Measurements from ENCODE around the gene PLD2.
A peak's percentile ranks its signal among the peaks of the same experiment; 100 is the strongest.
"Not testable (repeated sequence)": the region's sequence is repeated elsewhere in the genome, so short reads cannot be mapped to it uniquely, and the experiment has no call there.

Gene PLD2

DNA sequence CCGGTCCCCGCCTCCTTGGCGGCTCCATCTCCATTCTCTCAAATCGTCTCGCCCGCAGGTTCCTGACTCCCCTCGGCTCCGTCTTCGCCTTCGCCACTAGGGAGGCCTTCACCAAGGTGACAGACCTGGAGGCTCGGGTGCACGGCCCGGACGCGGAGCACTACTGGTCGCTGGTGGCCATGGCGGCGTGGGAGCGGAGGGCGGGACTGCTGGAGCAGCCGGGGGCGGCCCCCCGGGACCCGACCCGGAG lies 17.3 kb upstream of the PLD2 start:
- DNase-seq (ENCODE audit: low read depth in 2 of 3, low spot score in 1 of 3), result no peak

DNA sequence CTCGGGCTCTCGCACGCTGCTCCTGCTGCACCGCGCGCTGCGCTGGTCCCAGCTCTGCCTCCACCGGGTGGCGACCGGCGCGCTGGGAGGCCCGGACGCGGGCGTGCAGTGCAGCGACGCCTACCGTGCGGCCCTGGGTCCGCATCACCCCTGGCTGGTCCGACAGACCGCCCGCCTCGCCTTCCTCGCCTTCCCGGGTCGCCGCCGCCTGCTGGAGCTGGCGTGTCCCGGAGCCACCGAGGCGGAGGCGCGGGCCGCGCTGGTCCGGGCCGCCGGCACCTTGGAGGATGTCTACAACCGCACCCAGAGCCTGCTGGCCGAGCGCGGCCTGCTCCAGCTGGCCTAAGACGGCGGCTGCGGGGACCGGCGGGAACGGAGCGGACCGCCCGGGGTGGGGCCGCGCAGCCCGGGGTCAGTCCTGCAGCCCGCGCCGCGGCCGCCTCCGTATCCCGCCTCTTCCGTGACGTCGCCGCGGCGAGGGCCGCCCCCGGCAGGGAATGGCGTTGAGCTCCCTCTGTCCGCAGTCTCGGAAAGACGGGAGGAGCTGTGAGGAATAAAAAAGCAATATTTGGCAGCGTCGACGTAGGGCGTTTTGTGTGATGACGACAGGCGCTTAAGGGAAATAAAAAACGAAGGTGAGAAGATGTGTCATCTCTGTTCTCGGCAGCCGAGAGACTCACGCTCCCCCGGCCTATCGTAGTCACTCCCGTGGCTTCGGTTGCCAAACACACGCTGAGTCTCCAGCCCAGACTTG lies 16.8 kb upstream of the PLD2 start:
- DNase-seq (ENCODE audit: low read depth in 2 of 3, low spot score in 1 of 3), result peak; percentile 59 to 80 (median 73)

DNA sequence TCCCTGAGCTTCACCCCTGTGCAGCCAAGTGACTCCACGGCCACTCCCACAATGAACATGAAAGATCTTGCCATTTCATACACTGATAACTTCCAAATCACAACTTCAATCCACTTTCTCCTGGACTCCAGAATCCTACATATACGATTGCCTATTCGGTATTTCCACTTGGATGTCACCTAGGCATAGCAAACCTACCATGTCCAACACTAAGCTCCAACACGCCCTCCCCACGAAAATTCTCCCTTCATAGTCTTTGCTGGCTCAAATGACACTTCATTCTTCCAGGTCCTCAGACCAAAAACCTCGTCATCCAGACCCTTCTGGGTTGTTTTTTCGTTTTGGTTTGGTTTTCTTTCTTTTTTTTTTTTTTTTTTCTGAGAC lies 16.3 kb upstream of the PLD2 start:
- DNase-seq (ENCODE audit: low read depth in 2 of 3, low spot score in 1 of 3), result no peak

DNA sequence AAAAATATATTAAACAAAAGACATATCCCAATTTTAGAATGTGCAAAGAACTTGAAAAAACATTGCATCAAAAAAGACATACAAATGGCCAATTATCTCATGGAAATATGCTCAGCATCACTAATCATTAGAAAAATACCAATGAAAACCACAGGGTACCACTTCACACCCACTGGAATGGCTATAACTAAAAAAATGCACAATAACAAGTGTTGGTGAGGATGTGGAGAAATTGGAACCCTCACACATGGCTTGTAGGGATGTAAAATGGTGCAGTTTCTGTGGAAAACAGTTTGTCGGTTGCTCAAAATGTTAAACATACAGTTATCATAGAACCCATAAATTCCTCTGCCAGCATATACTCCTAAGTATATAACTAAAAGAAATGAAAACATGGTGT lies 11.8 kb upstream of the PLD2 start:
- no peak for DNase-seq (ENCODE audit: low read depth in 2 of 3, low spot score in 1 of 3)

DNA sequence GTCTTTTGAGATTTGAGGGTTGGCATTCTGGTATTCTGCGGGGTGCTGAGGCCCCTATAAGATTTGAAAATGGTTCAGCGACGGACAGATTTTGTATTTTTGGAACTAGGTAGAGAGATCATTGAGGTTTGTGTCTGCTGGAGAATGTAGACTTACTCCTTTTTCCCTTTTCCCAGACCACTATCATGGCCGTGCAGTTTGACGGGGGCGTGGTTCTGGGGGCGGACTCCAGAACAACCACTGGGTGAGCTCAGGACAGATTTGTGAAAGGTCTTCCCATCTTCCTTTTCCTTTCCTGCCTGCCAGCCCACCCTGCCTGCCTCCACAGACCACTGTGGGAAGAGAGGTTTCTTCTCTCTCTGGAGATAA lies 10.4 kb upstream of the PLD2 start:
- DNase-seq (ENCODE audit: low read depth in 2 of 3, low spot score in 1 of 3), result peak in 1 of 3 donors; percentile 44

DNA sequence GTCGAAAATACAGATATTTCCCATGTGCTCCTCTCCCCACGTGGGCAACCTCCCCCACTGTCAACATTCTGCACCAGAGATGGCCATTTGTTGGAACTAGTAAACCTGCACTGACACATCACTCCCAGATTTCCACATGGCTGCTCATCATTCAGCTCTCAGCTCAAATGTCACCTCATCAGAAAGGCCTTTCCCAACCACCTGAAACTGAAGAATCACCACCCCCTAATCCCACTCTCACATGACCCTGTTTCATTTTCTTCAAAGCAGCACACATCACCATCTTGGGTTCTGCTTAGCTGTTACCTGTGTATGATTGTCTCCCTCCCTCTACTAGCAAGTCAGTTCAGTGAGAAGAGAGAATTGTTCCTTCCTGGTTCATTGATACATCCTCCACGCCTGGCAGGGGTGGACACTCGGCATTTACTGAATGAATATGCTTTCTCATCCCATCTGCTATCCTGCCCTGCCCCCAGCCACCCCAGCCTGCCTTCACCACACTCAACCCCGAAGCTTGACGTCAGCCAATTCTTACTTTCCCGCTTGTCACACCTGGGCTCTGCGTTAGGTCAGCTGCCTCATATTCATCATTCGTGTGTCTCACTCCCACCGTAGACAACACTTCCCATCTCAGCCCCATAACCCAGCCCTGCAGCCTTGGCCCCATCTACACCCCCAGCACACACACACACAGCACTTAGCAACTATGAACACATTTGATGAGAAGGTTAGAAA lies 6.3 kb upstream of the PLD2 start:
- DNase-seq (ENCODE audit: low read depth in 2 of 3, low spot score in 1 of 3), result no peak

DNA sequence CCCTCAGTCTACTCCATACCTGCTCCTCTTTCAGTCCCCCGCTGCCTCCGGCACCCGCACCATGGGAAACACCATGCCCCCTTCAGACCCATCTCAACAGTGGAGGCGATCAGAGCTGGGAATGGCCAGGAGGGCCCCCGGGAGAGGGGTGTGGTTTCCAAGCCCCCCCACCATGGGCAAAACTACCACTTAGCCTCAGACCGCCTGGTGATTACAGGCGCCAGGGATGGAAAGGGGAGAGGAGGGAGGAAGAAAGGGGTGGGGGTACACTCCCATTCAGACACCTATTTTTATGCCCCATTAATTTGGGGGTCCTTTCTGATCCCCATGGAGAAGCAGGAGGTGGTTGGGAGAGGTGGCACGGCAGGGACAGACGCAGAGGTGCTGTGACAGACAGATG lies 4.7 kb upstream of the PLD2 start, which contains the start of gene C17orf114:
C17orf114 (minus strand) TSS at position 101 of the 400 bp plus-strand sequence.
- DNase-seq (ENCODE audit: low read depth in 2 of 3, low spot score in 1 of 3), result no peak

DNA sequence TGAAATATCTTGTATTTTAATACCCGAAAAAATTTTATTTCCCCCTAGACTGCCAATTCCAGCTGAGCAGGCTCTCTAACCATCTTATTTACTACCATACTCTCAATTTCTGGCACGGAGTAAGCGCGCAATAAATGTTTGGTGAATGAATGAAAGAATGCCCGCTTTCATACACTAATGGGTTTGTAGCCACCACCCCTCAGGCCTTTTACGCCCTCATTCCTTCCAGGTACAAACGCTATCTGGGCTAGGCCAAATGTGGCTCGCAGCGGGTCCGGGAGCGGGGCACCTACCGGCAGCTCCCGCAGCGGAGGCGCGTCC lies 536 bp upstream of the PLD2 start:
- no peak for DNase-seq (ENCODE audit: low read depth in 2 of 3, low spot score in 1 of 3)

DNA sequence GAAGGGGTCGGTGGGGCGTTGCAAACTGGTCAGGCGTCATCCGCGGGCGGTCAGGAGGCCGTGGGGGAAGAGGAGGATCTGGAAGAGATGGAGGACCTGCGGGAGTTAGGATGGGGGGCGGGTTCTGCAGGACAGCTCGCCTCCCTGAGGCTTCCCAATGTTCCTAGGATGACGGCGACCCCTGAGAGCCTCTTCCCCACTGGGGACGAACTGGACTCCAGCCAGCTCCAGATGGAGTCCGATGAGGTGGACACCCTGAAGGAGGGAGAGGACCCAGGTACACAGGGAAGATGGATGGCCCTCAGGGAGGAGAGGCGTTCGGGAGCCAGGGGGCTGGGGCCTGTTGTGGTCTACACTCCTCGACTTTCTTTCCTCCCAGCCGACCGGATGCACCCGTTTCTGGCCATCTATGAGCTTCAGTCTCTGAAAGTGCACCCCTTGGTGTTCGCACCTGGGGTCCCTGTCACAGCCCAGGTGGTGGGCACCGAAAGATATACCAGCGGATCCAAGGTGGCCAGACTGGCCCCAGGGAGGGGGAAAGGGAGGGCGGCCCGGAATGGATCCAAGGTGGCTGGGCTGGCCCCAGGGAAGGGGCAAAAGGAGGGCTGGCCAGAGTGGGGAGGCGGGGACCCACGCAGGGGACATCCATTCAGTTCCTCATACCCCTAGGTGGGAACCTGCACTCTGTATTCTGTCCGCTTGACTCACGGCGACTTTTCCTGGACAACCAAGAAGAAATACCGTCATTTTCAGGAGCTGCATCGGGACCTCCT lies 839 bp downstream of the PLD2 start:
- no peak for DNase-seq (ENCODE audit: low read depth in 2 of 3, low spot score in 1 of 3)

DNA sequence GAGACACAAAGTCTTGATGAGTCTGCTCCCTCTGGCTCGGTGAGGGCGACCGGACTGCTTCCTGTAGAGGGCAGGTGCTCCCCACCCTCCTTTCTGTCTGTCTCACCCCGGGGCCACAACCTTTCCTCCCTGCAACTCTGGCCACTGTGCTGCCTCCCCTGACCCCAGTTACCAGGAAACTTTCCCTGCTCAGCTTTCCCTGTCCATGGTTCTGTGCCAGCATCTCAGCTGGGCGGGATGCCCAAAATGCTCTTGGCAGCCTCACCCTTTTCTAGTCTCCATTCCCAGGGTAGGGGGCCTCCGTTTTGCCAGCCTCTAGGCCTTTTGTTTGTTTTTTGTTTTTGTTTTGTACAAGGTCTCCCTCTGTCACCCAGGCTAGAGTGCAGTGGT lies 1.4 kb downstream of the PLD2 start:
- no peak for DNase-seq (ENCODE audit: low read depth in 2 of 3, low spot score in 1 of 3)

DNA sequence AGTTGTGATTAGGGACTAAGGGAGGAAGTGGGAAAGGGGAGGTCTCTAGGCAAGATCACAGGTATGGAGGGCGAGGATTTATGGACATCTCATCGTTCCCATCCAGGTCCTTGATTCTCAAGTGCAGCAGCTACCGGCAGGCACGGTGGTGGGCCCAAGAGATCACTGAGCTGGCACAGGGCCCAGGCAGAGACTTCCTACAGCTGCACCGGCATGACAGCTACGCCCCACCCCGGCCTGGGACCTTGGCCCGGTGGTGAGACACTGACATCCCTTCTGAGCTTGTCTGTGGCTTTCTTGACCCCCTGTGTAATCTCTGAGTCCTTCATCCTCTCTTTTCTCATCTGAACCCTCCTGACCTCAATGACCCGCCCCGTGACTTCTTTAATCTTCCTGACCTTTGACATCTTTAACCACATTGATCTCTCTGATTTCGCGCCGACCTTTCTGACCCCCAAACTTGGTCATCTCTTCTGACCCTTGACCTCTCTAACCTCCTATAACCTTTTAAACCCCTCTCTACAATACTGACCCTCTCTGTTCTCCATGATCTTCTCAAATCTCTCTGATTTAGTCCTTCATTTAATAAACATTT lies 3.8 kb downstream of the PLD2 start:
- DNase-seq (ENCODE audit: low read depth in 2 of 3, low spot score in 1 of 3), result no peak

DNA sequence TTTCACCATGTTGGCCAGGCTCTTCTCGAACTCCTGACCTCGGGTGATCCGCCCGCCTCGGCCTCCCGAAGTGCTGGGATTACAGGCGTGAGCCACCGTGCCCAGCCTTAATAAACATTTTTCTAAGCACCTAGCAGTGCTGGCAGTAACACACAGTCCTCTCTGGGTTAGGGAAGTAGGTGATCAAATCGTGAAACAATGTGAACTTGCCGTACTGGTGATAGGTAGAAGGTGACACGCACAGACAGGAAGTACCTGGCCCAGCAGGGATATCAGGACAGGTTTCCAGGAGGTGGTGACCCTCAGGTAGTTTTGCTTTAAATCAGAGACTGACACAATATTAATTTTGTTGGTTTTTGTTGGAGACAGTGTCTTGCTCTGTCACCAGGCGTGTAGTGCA lies 4.5 kb downstream of the PLD2 start:
- no peak for DNase-seq (ENCODE audit: low read depth in 2 of 3, low spot score in 1 of 3)

DNA sequence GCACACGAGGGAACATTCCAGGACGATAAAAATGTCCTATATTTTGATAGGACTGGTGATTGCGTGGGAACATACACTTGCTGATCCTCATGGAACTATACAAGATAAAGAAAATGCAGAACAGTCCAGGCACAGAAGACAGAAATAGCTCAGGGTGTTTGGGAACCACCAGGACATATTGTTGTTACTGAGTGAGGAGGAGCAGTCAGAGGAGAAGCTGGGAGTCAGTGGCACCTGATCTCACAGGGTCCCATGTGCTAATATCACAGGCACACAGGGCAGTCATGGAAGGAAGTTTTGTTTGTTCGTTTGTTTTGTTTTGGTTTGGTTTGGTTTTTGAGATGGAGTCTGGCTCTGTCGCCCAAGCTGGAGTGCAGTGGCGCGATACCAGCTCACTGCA lies 5.7 kb downstream of the PLD2 start:
- no peak for DNase-seq (ENCODE audit: low read depth in 2 of 3, low spot score in 1 of 3)

DNA sequence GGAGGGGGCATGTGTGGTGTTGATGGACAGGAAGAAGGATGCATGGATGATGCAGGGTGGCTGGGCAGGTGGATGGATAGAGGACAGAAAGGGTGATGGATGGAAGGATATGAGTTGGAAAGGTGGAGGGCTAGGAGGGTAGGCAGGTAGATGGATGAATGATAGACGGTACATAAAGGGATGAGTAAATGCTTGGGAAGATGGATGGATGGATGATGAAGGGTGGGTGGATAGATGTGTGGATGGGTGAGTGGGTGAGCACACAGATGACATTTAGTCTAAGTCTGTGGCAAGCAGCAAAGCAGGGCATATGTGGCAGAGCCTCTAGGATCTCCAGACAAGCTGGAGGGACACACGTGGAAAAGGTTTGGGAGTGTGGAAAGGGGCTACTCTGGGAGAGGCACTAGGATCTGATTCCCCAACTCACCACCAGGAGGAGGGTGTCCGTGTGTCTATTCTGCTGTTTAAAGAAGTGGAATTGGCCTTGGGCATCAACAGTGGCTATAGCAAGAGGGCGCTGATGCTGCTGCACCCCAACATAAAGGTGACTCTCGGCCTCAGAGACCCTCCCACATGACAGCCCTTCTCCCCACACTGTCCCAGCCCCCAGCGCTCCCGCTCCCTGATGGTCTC lies 8.2 kb downstream of the PLD2 start:
- no peak for DNase-seq (ENCODE audit: low read depth in 2 of 3, low spot score in 1 of 3)

DNA sequence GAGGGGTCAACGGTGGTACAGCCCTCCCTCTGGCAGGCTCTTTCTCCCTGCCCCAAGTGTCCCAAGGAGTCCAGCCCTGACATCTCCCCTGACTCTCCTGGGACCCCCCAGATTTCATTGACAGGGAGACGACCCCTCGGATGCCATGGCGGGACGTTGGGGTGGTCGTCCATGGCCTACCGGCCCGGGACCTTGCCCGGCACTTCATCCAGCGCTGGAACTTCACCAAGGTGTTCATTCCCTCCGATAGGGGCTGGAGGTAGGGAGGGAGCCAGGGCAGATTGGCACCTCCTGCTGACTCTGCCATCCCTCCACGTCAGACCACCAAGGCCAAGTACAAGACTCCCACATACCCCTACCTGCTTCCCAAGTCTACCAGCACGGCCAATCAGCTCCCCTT lies 9.9 kb downstream of the PLD2 start:
- DNase-seq (ENCODE audit: low read depth in 2 of 3, low spot score in 1 of 3), result no peak

DNA sequence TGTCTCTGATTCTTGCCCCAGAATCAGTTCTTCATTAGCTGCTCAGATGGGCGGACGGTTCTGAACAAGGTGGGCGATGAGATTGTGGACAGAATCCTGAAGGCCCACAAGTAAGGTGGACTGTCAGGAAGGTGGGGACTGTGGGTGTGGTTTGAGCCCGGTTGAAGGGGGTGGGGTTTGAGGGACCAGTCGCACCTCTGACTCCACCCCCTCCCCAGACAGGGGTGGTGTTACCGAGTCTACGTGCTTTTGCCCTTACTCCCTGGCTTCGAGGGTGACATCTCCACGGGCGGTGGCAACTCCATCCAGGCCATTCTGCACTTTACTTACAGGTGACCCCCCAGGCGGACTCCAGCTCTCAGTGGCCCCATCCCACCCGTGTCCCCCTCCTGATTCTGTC lies 11.3 kb downstream of the PLD2 start:
- DNase-seq (ENCODE audit: low read depth in 2 of 3, low spot score in 1 of 3), result no peak

DNA sequence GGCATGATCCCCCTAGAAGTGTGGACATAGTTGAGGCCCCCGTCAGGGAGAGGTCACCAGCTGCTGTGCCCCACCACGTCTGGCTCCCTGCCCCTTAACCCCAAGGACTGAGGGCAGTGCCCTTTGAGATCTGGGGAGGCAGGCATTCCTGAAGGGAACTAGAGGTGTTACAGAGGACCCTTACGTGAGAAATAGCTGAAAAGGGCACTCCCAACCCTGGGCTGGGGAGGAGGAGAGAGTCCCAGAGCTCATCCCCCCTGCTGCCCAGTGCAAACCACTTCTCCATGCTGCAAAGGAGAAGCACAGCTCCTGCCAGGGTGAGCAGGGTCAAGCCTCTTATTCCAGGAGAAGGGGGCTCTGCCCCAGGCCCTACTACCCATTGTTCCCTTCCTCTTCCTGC lies 15.9 kb downstream of the PLD2 start:
- no peak for DNase-seq (ENCODE audit: low read depth in 2 of 3, low spot score in 1 of 3)

DNA sequence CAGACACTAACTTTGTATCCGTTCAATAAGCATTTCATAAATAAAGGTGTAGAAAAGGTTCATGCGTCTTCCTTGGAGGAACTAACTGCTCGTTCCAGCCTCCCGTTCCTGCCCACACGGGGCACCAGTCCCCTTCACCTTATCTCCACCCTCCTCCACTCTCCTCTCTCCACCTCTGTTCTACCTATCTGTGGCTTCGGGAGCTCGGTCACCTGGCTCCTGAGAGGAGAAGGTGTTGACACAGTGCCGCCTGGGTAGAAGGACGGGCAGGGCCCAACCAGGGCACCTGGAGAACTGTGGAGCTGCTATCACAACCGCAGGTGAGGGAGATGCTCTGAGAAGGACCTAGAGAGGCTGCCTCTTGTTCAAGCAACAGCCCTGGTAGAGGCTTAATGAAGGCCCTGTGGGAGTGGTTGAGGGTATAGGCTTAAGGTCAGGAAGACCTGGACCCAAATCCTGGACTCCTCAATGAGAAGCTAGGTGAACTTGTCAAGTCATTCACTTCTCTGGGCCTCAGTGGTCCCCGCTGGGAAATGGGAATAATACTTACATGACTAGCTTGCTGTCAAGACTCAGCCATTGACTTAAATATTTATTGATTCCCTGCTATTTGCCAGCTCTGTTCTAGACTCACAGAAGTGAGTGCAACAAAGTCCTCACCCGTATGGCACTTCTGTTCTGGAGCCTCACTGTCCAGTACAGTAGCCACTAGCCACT lies 16.6 kb downstream of the PLD2 start:
- DNase-seq (ENCODE audit: low read depth in 2 of 3, low spot score in 1 of 3), result no peak

DNA sequence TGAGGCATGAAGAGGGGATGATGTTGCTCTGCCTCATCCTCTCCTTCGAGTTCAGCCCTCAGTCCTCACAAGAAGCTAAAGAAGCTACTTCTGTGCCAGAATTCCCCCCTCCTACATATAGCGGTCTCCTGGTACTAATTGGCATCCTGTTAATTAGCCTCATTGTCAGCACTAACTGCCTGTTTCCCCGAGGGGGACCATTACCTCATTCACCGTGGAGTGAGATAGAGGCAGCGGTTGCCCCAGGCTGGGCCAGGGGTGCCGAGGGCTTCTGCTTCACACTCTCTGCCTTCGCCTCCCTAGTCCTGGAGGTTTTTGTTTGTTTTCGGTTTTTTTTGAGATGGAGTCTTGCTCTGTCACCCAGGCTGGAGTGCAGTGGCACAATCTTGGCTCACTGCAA lies 20.4 kb downstream of the PLD2 start:
- DNase-seq (ENCODE audit: low read depth in 2 of 3, low spot score in 1 of 3), result no peak

DNA sequence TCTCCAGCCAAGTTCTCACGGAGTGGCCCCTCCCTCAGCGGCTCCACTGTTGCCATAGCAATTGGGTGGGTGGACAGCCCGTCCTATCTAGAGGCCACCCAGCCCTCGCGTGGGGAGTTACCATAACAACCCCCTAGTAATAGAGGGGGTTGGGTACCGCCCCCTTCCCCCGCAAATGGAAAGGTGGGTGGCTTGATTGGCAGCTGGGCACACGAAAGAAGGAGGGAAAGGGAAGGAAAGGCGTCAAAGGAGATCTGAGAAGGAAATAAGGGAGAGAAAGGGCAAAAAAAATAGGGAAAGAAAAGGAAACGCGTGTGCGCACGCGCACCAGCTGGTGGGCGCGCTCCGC lies 25.9 kb downstream of the PLD2 start:
- not testable (repeated sequence) for DNase-seq (ENCODE audit: low read depth in 2 of 3, low spot score in 1 of 3)
